ENCODE results near the gene ASB13. TPM values are rescaled to one million over a fixed set of nuclear protein-coding genes. Genes with fewer than 3 reads are reported as not detected.

Gene ASB13
- total and polyA plus RNA-seq, 2 of the 13 experiments (the other 11 are each of a cell fraction or from before 2014, with no cell fraction given), result 9.3 to 15.4 TPM

DNA sequence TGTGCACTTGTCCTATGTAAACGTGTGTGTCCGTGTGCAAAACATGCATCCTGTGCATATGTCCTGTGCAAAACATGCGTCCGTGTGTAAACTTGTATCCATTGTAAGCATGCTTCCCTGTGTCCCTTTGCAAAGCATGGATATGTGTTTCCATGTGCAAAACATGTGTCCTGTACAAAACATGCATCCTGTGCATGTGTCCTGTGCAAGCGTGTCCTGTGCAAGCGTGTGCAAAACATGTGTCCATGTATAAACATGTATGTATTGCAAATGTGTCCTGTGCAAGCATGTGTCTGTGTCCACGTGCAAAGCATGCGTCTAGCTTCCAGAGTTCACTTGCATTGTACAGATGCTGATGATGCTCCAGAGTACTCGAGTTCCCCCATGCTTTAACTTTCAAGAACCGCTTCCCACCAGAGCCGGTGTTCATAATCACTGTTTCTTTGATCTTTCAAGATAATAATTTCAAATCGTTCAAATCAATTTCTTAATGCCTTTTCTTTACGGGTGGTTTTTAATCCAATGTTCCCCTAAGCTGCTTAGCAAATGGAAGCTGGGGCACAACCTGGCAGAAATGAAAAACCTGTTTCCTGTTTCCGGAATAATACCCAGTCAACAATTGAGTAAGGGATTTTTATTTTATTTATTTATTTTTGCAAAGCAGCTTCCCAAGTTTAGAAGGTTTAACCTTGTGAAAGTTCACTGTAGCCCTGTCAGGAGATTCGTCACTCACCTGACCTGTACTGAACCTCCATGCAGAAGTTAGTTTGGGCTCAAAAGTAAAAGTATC is 641 bp upstream of the ASB13 start (continued):
- peak; percentile 11 for TF ChIP-seq TEAD3 (CRISPR knock-in tag; optimal IDR thresholded peaks at IDR 0.05; ENCODE audit: borderline replicate concordance)
- TF ChIP-seq, protein P1, sequence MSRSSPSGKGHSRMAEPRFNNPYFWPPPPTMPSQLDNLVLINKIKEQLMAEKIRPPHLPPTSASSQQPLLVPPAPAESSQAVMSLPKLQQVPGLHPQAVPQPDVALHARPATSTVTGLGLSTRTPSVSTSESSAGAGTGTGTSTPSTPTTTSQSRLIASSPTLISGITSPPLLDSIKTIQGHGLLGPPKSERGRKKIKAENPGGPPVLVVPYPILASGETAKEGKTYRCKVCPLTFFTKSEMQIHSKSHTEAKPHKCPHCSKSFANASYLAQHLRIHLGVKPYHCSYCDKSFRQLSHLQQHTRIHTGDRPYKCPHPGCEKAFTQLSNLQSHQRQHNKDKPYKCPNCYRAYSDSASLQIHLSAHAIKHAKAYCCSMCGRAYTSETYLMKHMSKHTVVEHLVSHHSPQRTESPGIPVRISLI (CRISPR knock-in tag; IDR thresholded peaks at IDR 0.05; ENCODE audit: borderline replicate concordance), result peak; percentile 43; the same call in 1 of the 2 replicates
- TF ChIP-seq FOSL1 (CRISPR knock-in tag; IDR thresholded peaks at IDR 0.05; ENCODE audit: borderline replicate concordance), result no peak
- no peak for TF ChIP-seq FOXA1 (IDR thresholded peaks at IDR 0.05)
- TF ChIP-seq FOXA1 (CRISPR knock-in tag; IDR thresholded peaks at IDR 0.05), result 0 out of 2 replicates have a peak, but pooled peaks have one; percentile 32
- no peak for TF ChIP-seq PRMT3 (CRISPR knock-in tag; IDR thresholded peaks at IDR 0.05; ENCODE audit: borderline replicate concordance, low read depth)
- no peak for TF ChIP-seq MATR3 (CRISPR knock-in tag; IDR thresholded peaks at IDR 0.05)
- TF ChIP-seq, protein P2, sequence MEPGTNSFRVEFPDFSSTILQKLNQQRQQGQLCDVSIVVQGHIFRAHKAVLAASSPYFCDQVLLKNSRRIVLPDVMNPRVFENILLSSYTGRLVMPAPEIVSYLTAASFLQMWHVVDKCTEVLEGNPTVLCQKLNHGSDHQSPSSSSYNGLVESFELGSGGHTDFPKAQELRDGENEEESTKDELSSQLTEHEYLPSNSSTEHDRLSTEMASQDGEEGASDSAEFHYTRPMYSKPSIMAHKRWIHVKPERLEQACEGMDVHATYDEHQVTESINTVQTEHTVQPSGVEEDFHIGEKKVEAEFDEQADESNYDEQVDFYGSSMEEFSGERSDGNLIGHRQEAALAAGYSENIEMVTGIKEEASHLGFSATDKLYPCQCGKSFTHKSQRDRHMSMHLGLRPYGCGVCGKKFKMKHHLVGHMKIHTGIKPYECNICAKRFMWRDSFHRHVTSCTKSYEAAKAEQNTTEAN (CRISPR knock-in tag; conservative IDR thresholded peaks at IDR 0.05), result peak; percentile 93
- peak; percentile 42; the same call in 1 of the 2 replicates for TF ChIP-seq MEIS1 (CRISPR knock-in tag; IDR thresholded peaks at IDR 0.05; ENCODE audit: borderline replicate concordance)
- 0 out of 2 replicates have a peak, but pooled peaks have one; percentile 16 for TF ChIP-seq ZNF232 (CRISPR knock-in tag; IDR thresholded peaks at IDR 0.05; ENCODE audit: borderline replicate concordance)
- peak; percentile 61 for TF ChIP-seq KDM5B (CRISPR knock-in tag; IDR thresholded peaks at IDR 0.05; ENCODE audit: borderline replicate concordance)
- TF ChIP-seq ZNF589 (CRISPR knock-in tag; conservative IDR thresholded peaks at IDR 0.05), result peak; percentile 69; the same call in 1 of the 2 replicates
- TF ChIP-seq MAF1 (CRISPR knock-in tag; IDR thresholded peaks at IDR 0.05; ENCODE audit: borderline replicate concordance), result no peak
- TF ChIP-seq ARHGAP35 (CRISPR knock-in tag; IDR thresholded peaks at IDR 0.05; ENCODE audit: borderline replicate concordance), result peak; percentile 65; the same call in 1 of the 2 replicates
- 0 out of 2 replicates have a peak, but pooled peaks have one; percentile 37 for TF ChIP-seq ZNF543 (CRISPR knock-in tag; IDR thresholded peaks at IDR 0.05)
- TF ChIP-seq ZNF850 (CRISPR knock-in tag; conservative IDR thresholded peaks at IDR 0.05), result no peak
- TF ChIP-seq, protein P3, sequence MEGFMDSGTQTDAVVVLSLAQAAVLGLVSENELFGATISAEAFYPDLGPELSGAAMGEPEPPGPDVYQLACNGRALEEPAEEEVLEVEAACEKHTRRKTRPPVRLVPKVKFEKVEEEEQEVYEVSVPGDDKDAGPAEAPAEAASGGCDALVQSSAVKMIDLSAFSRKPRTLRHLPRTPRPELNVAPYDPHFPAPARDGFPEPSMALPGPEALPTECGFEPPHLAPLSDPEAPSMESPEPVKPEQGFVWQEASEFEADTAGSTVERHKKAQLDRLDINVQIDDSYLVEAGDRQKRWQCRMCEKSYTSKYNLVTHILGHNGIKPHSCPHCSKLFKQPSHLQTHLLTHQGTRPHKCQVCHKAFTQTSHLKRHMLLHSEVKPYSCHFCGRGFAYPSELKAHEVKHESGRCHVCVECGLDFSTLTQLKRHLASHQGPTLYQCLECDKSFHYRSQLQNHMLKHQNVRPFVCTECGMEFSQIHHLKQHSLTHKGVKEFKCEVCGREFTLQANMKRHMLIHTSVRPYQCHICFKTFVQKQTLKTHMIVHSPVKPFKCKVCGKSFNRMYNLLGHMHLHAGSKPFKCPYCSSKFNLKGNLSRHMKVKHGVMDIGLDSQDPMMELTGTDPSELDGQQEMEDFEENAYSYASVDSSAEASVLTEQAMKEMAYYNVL (CRISPR knock-in tag; IDR thresholded peaks at IDR 0.05; ENCODE audit: borderline replicate concordance), result no peak
- TF ChIP-seq JDP2 (CRISPR knock-in tag; IDR thresholded peaks at IDR 0.05; ENCODE audit: borderline replicate concordance), result no peak
- no peak for TF ChIP-seq JARID2 (CRISPR knock-in tag; IDR thresholded peaks at IDR 0.05; ENCODE audit: insufficient replicate concordance)
- TF ChIP-seq YEATS2 (CRISPR knock-in tag; IDR thresholded peaks at IDR 0.05; ENCODE audit: borderline replicate concordance), result peak; percentile 69; the same call in 1 of the 2 replicates
- no peak for TF ChIP-seq EP300 (IDR thresholded peaks at IDR 0.05; ENCODE audit: low read depth in 2 of 2, low read length in 2 of 2)
- peak; percentile 53; the same call in 1 of the 2 replicates for TF ChIP-seq EP300 (CRISPR knock-in tag; IDR thresholded peaks at IDR 0.05; ENCODE audit: borderline replicate concordance)
- TF ChIP-seq ZNF460 (CRISPR knock-in tag; IDR thresholded peaks at IDR 0.05; ENCODE audit: borderline replicate concordance), result no peak
- 0 out of 2 replicates have a peak, but pooled peaks have one; percentile 3 for TF ChIP-seq YEATS4 (CRISPR knock-in tag; IDR thresholded peaks at IDR 0.05; ENCODE audit: borderline replicate concordance)
- TF ChIP-seq KDM6A (CRISPR knock-in tag; IDR thresholded peaks at IDR 0.05; ENCODE audit: low read depth), result no peak
